Epithelial cell of esophagus (primary cell): Measurements from ENCODE around the gene WNK2.

Experiments
- DNase-seq: peaks from one replicate; pipeline ENCODE4 v3.0.0; 2010; ENCODE audit warnings: low read depth
- H3K4me3 ChIP-seq: 2 replicates; pipeline ENCODE4 v1.5.1; 2011; ENCODE audit warnings: mild to moderate bottlenecking, low read length, control low read depth
- TF ChIP-seq, protein P1 (sequence below): IDR thresholded peaks from 2 replicates; pipeline ENCODE4 v1.5.1; 2011; ENCODE audit warnings: low read depth, mild to moderate bottlenecking, low read length, control low read depth, inconsistent platforms; ENCODE audit not compliant: insufficient read depth; ENCODE audit errors: missing control alignments

The WNK2 gene

GRCh38 chr9:93228030-93228429, 44.1 kb downstream of the WNK2 start:
- no peak for DNase-seq
- no peak overlapping the region for H3K4me3 ChIP-seq
- TF ChIP-seq, protein P1, sequence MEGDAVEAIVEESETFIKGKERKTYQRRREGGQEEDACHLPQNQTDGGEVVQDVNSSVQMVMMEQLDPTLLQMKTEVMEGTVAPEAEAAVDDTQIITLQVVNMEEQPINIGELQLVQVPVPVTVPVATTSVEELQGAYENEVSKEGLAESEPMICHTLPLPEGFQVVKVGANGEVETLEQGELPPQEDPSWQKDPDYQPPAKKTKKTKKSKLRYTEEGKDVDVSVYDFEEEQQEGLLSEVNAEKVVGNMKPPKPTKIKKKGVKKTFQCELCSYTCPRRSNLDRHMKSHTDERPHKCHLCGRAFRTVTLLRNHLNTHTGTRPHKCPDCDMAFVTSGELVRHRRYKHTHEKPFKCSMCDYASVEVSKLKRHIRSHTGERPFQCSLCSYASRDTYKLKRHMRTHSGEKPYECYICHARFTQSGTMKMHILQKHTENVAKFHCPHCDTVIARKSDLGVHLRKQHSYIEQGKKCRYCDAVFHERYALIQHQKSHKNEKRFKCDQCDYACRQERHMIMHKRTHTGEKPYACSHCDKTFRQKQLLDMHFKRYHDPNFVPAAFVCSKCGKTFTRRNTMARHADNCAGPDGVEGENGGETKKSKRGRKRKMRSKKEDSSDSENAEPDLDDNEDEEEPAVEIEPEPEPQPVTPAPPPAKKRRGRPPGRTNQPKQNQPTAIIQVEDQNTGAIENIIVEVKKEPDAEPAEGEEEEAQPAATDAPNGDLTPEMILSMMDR = no peak

DNA sequence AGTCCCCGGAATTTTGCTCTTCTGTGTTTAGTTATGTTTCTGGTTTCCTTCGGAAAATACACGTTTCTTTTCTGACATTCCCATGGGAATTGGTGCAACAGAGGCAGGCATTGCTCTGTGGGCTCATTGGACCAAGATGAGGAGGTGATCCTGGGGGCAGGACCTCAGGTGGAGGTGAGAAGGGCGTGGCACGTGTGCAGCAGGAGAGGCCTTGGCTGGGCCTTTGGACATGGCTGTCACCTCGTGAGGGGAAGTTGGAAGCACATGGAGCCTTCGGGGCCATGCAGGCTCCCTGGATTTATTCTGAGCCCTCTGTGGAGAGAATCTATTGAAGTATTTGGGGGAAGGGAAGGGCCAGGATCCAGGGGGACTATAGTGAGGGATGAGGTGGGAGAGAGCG, 44.5 kb downstream of the WNK2 start:
- no peak for DNase-seq
- no peak overlapping the region for H3K4me3 ChIP-seq
- TF ChIP-seq, protein P1 = no peak

- DNase-seq = no peak
- TF ChIP-seq, protein P1 = no peak
- no peak overlapping the region for H3K4me3 ChIP-seq
Observed at GRCh38 chr9:93229636-93230035, 45.7 kb downstream of the WNK2 start.

GRCh38 chr9:93230185-93230584, 46.2 kb downstream of the WNK2 start:
- TF ChIP-seq, protein P1 = no peak
- no peak overlapping the region for H3K4me3 ChIP-seq
- DNase-seq = no peak

DNA sequence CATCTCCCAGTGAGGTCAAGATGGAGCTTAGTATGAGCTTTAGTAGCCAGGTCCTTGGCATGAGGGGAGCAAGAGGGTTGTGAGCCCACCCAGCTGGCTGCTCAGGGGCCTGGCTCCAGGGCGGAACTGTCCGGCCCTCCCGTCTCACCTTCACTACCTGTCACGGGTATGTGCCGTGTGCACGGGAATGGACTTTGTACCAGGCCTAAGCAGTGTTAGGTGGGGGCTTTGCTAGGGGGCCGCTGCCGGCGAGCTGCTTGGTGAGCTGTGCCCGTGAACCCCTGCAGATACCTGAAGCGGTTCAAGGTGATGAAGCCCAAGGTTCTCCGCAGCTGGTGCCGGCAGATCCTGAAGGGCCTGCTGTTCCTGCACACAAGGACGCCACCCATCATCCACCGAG, 46.7 kb downstream of the WNK2 start:
- no peak overlapping the region for H3K4me3 ChIP-seq
- TF ChIP-seq, protein P1 = no peak
- no peak for DNase-seq

DNA sequence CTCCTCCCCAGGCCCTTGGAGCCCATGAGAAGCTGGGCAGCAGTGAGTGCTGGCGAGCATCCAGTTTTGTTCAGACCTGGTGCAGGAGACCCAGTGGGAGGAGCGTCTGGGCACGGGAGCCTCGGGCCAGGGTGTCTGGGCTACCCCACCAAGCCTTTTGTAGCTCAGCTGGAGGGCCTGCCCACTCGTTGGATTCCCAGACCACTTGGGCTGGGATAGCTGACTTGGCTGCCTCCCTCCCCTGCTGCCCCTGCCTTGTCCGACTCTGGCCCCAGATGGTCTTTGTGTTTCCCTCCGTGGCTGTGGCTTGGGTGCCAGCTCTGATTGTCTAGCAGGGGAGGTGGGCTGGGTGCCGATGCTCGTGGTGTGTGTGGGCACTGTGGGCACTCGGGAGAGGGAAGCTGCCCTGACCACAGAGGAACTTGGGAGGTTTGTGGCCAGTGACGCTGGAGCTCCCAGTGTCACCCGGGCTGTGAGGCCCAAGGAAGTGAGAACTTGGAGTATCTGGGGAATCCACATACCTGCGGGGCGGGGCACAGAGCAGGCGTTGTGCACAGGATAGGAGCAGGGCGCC, 47.3 kb downstream of the WNK2 start:
- DNase-seq = no peak
- TF ChIP-seq, protein P1 = no peak
- H3K4me3 ChIP-seq = no peak overlapping the region

DNA sequence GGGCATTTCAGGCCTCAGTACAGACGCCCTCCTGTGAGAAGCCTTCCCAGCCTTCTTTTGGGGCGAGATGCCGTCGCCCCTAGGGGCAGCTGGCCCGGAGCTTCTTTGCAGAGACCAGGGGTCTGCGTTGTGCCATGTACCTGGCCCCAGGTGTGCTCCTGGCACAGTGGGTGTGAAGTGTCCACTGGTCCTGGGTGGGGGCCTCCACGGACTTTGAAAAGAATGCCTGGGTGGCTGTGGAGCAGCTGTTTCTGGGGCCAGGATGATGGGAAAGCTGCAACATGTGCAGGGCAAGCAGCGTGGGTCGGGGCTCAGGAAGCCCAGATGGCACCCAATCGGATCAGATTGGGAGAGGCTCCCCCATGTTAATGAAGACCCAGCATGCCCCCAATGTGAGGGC, 47.8 kb downstream of the WNK2 start:
- no peak overlapping the region for H3K4me3 ChIP-seq
- TF ChIP-seq, protein P1 = no peak
- no peak for DNase-seq
